ENCODE data around the gene SPATA6L.

GRCh38 chr9:4594994-4595393 lies 71.3 kb downstream of the SPATA6L start:
- no peak for TF ChIP-seq CTCF (IDR thresholded peaks at IDR 0.05; ENCODE audit: insufficient read depth, low read length, poor library complexity, severe bottlenecking)
- TF ChIP-seq EZH2phosphoT487 (conservative IDR thresholded peaks at IDR 0.05; ENCODE audit: low read length) = no peak

Data from SU-DHL-6 (cell line).